NCI-H1417 (cell line): ENCODE results near the gene CALY.
A peak's percentile ranks its signal among the peaks of the same experiment; 100 is the strongest.

Source experiments
- DNase-seq, 3 experiments: peaks; one replicate each; lab custom pipeline; 2025; lab: John Stamatoyannopoulos, UW

Gene CALY

GRCh38 chr10:133351408-133352318 lies 15.0 kb upstream of the CALY start:
- no peak for DNase-seq

GRCh38 chr10:133350950-133351329 lies 14.2 kb upstream of the CALY start:
- no peak for DNase-seq

GRCh38 chr10:133350283-133350949 lies 13.7 kb upstream of the CALY start:
- DNase-seq, result no peak

GRCh38 chr10:133349577-133350011 lies 12.9 kb upstream of the CALY start:
- no peak for DNase-seq

GRCh38 chr10:133349160-133349568 lies 12.5 kb upstream of the CALY start:
- DNase-seq, result no peak

GRCh38 chr10:133347710-133348517 lies 11.2 kb upstream of the CALY start:
- no peak for DNase-seq

- DNase-seq, result no peak
These were observed 9.7 kb upstream of the CALY start for GRCh38 chr10:133346413-133346812.

GRCh38 chr10:133344236-133344635 lies 7.5 kb upstream of the CALY start:
- DNase-seq, result no peak

GRCh38 chr10:133343558-133343957 lies 6.9 kb upstream of the CALY start:
- DNase-seq, result no peak

GRCh38 chr10:133342942-133343341 lies 6.2 kb upstream of the CALY start:
- no peak for DNase-seq

GRCh38 chr10:133341983-133342382 lies 5.3 kb upstream of the CALY start:
- no peak for DNase-seq

- DNase-seq, result no peak
These were observed 3.1 kb upstream of the CALY start for GRCh38 chr10:133339708-133340380.

GRCh38 chr10:133338080-133339071 lies 1.7 kb upstream of the CALY start:
- no peak for DNase-seq

GRCh38 chr10:133337370-133337725 lies 652 bp upstream of the CALY start:
- no peak for DNase-seq

- no peak for DNase-seq
These were observed 549 bp downstream of the CALY start for GRCh38 chr10:133336118-133336576.

- peak in 2 of 3 experiments; percentile 31 to 50 for DNase-seq
These were observed 1.2 kb downstream of the CALY start for GRCh38 chr10:133335246-133336117.

GRCh38 chr10:133334503-133335245 lies 2.0 kb downstream of the CALY start:
- DNase-seq, result peak in 2 of 3 experiments; percentile 17

GRCh38 chr10:133332936-133333699 lies 3.6 kb downstream of the CALY start:
- DNase-seq, result no peak
